T-helper 1 cell treated with Interleukin-12 subunit alpha and Interleukin-12 subunit beta and Interleukin-4 antibody, amounts not matched to agents 30 μg/mL and 1 μg/mL, for 36 hours (primary cell): ENCODE measurements around the gene TMEM59.
"Not testable (repeated sequence)": the region's sequence is repeated elsewhere in the genome, so short reads cannot be mapped to it uniquely, and the experiment has no call there.

Experiments
- H3K27ac Mint-ChIP-seq: one replicate; pipeline ENCODE4 v1.8.0; 2021; ENCODE audit warnings: mild to moderate bottlenecking, mixed read lengths
- H3K27me3 Mint-ChIP-seq: one replicate; pipeline ENCODE4 v1.8.0; 2021; ENCODE audit warnings: low read depth, mixed read lengths
- H3K36me3 Mint-ChIP-seq: one replicate; pipeline ENCODE4 v1.8.0; 2021; ENCODE audit warnings: low read depth, mixed read lengths
- H3K4me1 Mint-ChIP-seq: one replicate; pipeline ENCODE4 v1.8.0; 2021; ENCODE audit warnings: low read depth, mixed read lengths
- H3K4me3 Mint-ChIP-seq: one replicate; pipeline ENCODE4 v1.8.0; 2021; ENCODE audit warnings: mild to moderate bottlenecking, moderate library complexity, mixed read lengths
- H3K9me3 Mint-ChIP-seq: one replicate; pipeline ENCODE4 v1.8.0; 2021; ENCODE audit warnings: mixed read lengths

The TMEM59 gene

DNA sequence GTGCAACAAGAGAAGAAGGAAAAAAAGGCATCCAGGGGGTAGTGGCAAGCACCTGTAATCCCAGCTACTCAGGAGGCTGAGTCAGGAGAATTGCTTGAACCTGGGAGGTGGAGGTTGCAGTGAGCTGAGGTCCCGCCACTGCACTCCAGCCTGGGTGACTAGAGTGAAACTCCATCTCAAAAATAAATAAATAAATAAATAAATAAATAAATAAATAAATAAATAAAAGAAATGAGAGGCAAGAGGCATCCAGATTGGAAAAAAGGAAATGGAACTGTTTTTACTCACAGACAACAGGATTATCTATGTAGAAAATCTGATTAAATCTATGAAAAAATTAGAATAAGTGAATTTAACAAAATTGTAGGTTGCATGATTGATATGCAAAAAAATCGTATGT lies 58.5 kb downstream of the TMEM59 start:
- not testable (repeated sequence) for H3K27ac Mint-ChIP-seq, H3K9me3 Mint-ChIP-seq, H3K27me3 Mint-ChIP-seq, H3K4me3 Mint-ChIP-seq, H3K4me1 Mint-ChIP-seq, H3K36me3 Mint-ChIP-seq

- Mint-ChIP-seq H3K4me1 (peaks cover 2% of the 10 kb centered on the region), H3K4me3 (no peak overlapping the region), H3K27ac (no peak overlapping the region), H3K9me3 (no peaks in the 10 kb centered on the region), H3K36me3 (no peaks in the 10 kb centered on the region), H3K27me3 (no peaks in the 10 kb centered on the region)
Measured at GRCh38 chr1:53992085-53992874, 60.7 kb downstream of the TMEM59 start.

DNA sequence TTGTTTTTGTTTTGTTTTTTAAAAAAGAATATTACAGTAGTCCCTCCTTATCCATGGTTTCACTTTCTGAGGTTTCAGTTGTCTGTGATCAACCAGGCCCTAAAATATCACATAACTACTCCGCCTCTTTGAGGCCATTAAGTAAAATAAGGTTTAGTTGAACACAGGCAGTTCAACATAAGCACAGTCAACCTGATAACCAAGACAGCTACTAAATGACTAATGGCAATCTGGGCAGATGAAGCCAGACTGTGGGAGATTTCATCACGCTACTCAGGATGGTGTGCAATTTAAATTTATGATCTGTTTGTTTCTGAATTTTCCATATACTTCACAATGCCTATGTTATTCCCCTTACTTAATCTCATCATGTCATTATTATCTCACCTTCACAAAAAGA lies 65.1 kb downstream of the TMEM59 start:
- H3K4me1 Mint-ChIP-seq: peaks cover 2% of the 10 kb centered on the region
- no peaks in the 10 kb centered on the region for H3K9me3 Mint-ChIP-seq
- no peaks in the 10 kb centered on the region for H3K27me3 Mint-ChIP-seq
- no peak overlapping the region for H3K27ac Mint-ChIP-seq
- no peak overlapping the region for H3K4me3 Mint-ChIP-seq
- H3K36me3 Mint-ChIP-seq: no peaks in the 10 kb centered on the region

DNA sequence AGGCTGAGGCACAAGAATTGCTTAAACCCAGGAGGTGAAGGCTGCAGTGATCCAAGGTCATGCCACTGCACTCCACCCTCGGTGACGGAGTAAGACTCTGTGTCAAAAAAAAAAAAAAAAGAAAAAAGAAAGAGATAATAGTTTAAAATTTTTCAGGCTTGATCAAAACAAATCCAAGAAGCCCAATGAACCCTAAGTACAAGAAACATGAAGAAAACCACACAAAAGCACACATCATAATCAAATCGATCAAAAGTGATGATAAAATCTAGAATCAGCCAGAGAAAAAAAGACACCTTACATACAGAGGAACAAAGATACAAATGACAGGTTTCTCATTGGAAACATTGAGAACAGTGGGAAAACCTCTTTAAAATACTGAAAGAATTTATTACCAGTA lies 66.5 kb downstream of the TMEM59 start:
- Mint-ChIP-seq H3K4me3 (no peak overlapping the region), H3K36me3 (no peaks in the 10 kb centered on the region), H3K9me3 (no peaks in the 10 kb centered on the region), H3K4me1 (peaks cover 4% of the 10 kb centered on the region), H3K27me3 (no peaks in the 10 kb centered on the region), H3K27ac (no peak overlapping the region)

DNA sequence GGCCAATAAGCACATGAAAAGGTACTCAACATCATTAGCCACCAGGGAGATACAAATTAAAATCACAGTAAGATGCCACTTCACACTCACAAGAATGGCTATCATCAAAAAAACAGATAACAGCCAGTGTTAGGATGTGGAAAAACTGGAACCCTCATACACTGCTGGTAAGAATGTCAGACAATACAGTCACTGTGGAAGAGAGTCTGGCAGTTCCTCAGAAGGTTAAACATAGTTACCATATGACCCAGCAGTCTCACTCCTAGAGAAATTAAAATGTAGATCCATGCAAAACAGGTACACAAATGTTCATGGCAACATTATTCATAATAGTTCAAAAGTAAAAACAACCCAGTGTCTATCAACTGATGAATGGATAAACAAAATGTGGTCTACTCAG lies 68.3 kb downstream of the TMEM59 start:
- Mint-ChIP-seq H3K27ac (no peak overlapping the region), H3K4me3 (no peak overlapping the region), H3K27me3 (no peaks in the 10 kb centered on the region), H3K4me1 (peaks cover 4% of the 10 kb centered on the region), H3K36me3 (no peaks in the 10 kb centered on the region), H3K9me3 (no peaks in the 10 kb centered on the region)

- H3K9me3 Mint-ChIP-seq: no peaks in the 10 kb centered on the region
- H3K4me3 Mint-ChIP-seq: no peak overlapping the region
Measured at GRCh38 chr1:53982763-53983104, 70.3 kb downstream of the TMEM59 start.

DNA sequence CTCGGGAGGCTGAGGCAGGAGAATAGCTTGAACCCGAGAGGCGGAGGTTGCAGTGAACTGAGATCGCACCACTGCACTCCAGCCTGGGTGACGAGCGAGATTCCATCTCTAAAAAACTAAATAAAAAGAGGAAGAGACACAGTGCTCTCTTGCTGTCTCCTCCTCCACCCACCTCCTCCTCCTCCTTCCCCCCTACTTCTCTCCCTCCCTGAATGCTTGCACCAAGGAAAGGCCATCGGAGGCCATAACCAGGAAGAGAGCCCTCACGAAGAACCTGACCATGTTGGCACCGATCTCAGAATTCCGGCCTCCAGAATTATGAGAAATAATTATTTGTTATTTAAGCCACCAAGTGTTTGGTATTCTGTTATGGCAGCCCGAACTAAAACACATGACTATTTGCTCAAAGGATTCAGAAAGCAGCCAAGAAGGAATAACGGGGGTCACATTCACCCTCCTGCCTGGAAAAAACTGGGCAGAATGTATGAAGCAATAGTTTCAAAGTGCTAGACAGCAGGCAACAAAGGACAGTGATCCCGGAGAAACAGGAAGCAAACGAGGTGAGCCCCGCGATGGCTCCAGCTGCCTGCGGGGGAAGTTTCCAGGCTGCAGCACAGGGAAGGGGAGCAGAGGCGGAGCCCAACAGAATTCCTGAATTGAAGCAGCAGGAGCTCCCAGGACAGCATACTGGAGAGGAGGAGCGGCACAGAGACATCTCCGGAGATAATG lies 70.8 kb downstream of the TMEM59 start:
- Mint-ChIP-seq H3K4me1 (peaks cover 2% of the 10 kb centered on the region), H3K9me3 (no peaks in the 10 kb centered on the region), H3K27me3 (no peaks in the 10 kb centered on the region), H3K36me3 (no peaks in the 10 kb centered on the region), H3K27ac (no peak overlapping the region), H3K4me3 (no peak overlapping the region)

More at GRCh38 chr1:53982763-53983104, 70.3 kb downstream of the TMEM59 start:
- no peak overlapping the region for H3K27ac Mint-ChIP-seq
- peaks cover 4% of the 10 kb centered on the region for H3K4me1 Mint-ChIP-seq
- no peaks in the 10 kb centered on the region for H3K27me3 Mint-ChIP-seq
- no peaks in the 10 kb centered on the region for H3K36me3 Mint-ChIP-seq

DNA sequence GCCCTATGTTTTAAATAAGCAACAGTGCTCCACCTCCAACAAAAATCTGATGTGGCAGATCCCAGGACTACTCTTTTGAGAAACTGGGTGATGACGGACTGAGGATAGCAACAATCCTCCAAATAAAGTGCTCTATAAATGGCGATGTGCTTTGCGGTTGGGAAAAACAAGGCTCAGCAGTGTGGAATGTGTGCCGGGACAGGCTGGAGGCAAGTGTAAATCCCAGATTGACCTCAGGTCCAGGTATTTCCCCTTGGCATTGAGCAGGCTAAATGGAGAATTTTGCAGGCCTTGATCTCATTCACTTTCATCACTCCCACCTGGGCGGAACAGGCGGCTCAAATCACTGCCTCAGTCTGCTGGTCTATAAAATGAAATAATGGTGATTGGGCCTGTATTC lies 71.8 kb downstream of the TMEM59 start:
- no peak overlapping the region for H3K4me3 Mint-ChIP-seq
- no peaks in the 10 kb centered on the region for H3K36me3 Mint-ChIP-seq
- no peak overlapping the region for H3K27ac Mint-ChIP-seq
- H3K4me1 Mint-ChIP-seq: peaks cover 2% of the 10 kb centered on the region
- no peaks in the 10 kb centered on the region for H3K27me3 Mint-ChIP-seq
- H3K9me3 Mint-ChIP-seq: no peaks in the 10 kb centered on the region

DNA sequence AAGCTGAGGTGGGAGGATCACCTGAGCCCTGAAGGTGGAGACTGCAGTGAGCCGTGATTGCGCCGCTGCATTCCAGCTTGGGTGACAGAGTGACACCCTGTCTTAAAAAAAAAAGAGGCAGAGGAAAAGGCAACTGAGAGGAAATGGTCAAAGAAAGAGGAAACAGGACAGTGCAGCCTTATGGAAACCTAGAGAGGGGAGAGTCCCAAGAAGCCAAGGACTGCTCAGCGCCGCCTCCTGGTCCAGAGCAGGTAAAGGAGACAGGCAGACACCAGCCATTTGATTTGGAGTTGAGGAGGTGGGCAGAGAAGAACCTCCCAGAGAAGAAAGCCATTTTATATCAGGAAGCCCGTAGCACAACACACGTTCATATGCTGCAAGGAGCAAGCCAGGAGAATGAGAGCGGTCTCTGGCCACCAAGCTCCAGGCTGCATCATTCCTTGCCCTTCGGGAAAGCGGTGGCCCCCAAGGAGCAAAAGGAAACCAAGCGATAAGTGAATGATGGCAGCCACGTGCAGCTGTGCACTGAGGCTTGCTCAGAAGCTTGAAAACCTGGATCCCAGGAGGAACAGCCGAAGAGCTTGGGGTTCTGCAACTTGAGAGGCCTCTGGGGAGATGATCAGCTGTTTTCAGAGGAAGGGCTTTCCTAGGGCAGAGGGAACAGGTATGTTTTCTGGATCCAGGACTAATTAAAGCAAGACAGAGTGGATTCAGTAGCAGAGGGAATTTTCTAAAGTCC lies 73.1 kb downstream of the TMEM59 start:
- Mint-ChIP-seq H3K36me3 (no peaks in the 10 kb centered on the region), H3K9me3 (no peaks in the 10 kb centered on the region), H3K27ac (no peak overlapping the region), H3K4me1 (peaks cover 2% of the 10 kb centered on the region), H3K4me3 (no peak overlapping the region), H3K27me3 (no peaks in the 10 kb centered on the region)
